SK-N-SH treated with all-trans-retinoic acid at 6 μM for 48 hours (cell line): ENCODE results near the gene VMAC.

ENCODE experiments used
- ATAC-seq: fragments of 200-7000 bp; cut with Tn5 transposase; 3 replicates; pipeline ENCODE4 v1.9.1; 2020; ENCODE audit warnings: mild to moderate bottlenecking, moderate library complexity
- ARNTL ChIP-seq: fragments of 450-650 bp; formaldehyde crosslinking; IDR thresholded peaks from 2 replicates; pipeline ENCODE4 v1.5.0; 2020; ENCODE audit warnings: low read depth, mild to moderate bottlenecking, moderate library complexity, borderline replicate concordance
- BACH2 ChIP-seq: fragments of 250-450 bp; sonication (Bioruptor Pico); IDR thresholded peaks from 2 replicates; pipeline ENCODE4 v1.9.0; 2021; ENCODE audit warnings: mild to moderate bottlenecking, borderline replicate concordance
- CSDC2 ChIP-seq: fragments of 250-450 bp; sonication (Bioruptor Pico); IDR thresholded peaks from 2 replicates; pipeline ENCODE4 v1.5.0; 2020; ENCODE audit warnings: mild to moderate bottlenecking, moderate library complexity
- ESRRG ChIP-seq: fragments of 250-450 bp; sonication (Bioruptor Pico); IDR thresholded peaks from 2 replicates; pipeline ENCODE4 v1.6.1; 2021; ENCODE audit warnings: mild to moderate bottlenecking
- GLIS3 ChIP-seq: fragments of 250-450 bp; sonication (Bioruptor Pico); IDR thresholded peaks from 2 replicates; pipeline ENCODE4 v1.5.0; 2020; ENCODE audit warnings: mild to moderate bottlenecking, moderate library complexity
- ISL1 ChIP-seq: fragments of 250-450 bp; sonication (Bioruptor Pico); IDR thresholded peaks from 2 replicates; pipeline ENCODE4 v2.1.2; 2022; ENCODE audit warnings: mild to moderate bottlenecking, moderate library complexity
- OSR1 ChIP-seq: fragments of 250-450 bp; sonication (Bioruptor Pico); IDR thresholded peaks from 2 replicates; pipeline ENCODE4 v1.8.0; 2022; ENCODE audit warnings: moderate library complexity, mild to moderate bottlenecking, inconsistent platforms
- PPARA ChIP-seq: fragments of 250-450 bp; sonication (Bioruptor Pico); IDR thresholded peaks from 2 replicates; pipeline ENCODE4 v1.5.0; 2020; ENCODE audit warnings: mild to moderate bottlenecking, borderline replicate concordance
- SNAI2 ChIP-seq: fragments of 250-450 bp; sonication (Bioruptor Pico); IDR thresholded peaks from 2 replicates; pipeline ENCODE4 v1.5.0; 2020; ENCODE audit warnings: mild to moderate bottlenecking, moderate library complexity
- TCF4 ChIP-seq: fragments of 250-450 bp; sonication (Bioruptor Pico); IDR thresholded peaks from 2 replicates; pipeline ENCODE4 v1.8.0; 2021; ENCODE audit warnings: mild to moderate bottlenecking, moderate library complexity, borderline replicate concordance
- TOX ChIP-seq: fragments of 250-450 bp; sonication (Bioruptor Pico); IDR thresholded peaks from 2 replicates; pipeline ENCODE4 v1.8.0; 2021; ENCODE audit warnings: mild to moderate bottlenecking, moderate library complexity, borderline replicate concordance
- TSHZ2 ChIP-seq: fragments of 250-450 bp; sonication (Bioruptor Pico); IDR thresholded peaks from 2 replicates; pipeline ENCODE4 v1.5.0; 2020; ENCODE audit warnings: mild to moderate bottlenecking, moderate library complexity
- ZC3H10 ChIP-seq: fragments of 250-450 bp; sonication (Bioruptor Pico); IDR thresholded peaks from 2 replicates; pipeline ENCODE4 v1.5.1; 2021; ENCODE audit warnings: mild to moderate bottlenecking, moderate library complexity
- ZFP3 ChIP-seq: fragments of 250-450 bp; sonication (Bioruptor Pico); IDR thresholded peaks from 2 replicates; pipeline ENCODE4 v1.5.0; 2020; ENCODE audit warnings: mild to moderate bottlenecking, moderate library complexity
- ZFP30 ChIP-seq: fragments of 450-650 bp; formaldehyde crosslinking; IDR thresholded peaks from 2 replicates; pipeline ENCODE4 v1.5.0; 2022; ENCODE audit warnings: mild to moderate bottlenecking, moderate library complexity
- ZNF565 ChIP-seq: fragments of 450-650 bp; formaldehyde crosslinking; conservative IDR thresholded peaks from 2 replicates; pipeline ENCODE4 v1.5.0; 2020; ENCODE audit warnings: low read depth, mild to moderate bottlenecking, moderate library complexity
- ZNF70 ChIP-seq: fragments of 450-650 bp; formaldehyde crosslinking; IDR thresholded peaks from 2 replicates; pipeline ENCODE4 v1.5.0; 2020; ENCODE audit warnings: mild to moderate bottlenecking, moderate library complexity
- ZNF8 ChIP-seq: fragments of 450-650 bp; formaldehyde crosslinking; IDR thresholded peaks from 2 replicates; pipeline ENCODE4 v1.5.0; 2020; ENCODE audit warnings: mild to moderate bottlenecking, moderate library complexity
- TF ChIP-seq, protein P1 (sequence below): fragments of 250-450 bp; sonication (Bioruptor Pico); IDR thresholded peaks from 2 replicates; pipeline ENCODE4 v1.8.0; 2020; ENCODE audit warnings: mild to moderate bottlenecking, moderate library complexity, borderline replicate concordance
- TF ChIP-seq, protein P2 (sequence below): fragments of 250-450 bp; sonication (Bioruptor Pico); IDR thresholded peaks from 2 replicates; pipeline ENCODE4 v1.8.0; 2021; ENCODE audit warnings: low read depth, mild to moderate bottlenecking, moderate library complexity, borderline replicate concordance
- TF ChIP-seq, protein P3 (sequence below): fragments of 250-450 bp; sonication (Bioruptor Pico); IDR thresholded peaks from 2 replicates; pipeline ENCODE4 v1.5.1; 2021; ENCODE audit warnings: mild to moderate bottlenecking, moderate library complexity

Gene VMAC

GRCh38 chr19:5891572-5891937, 13.1 kb upstream of the VMAC start:
- no peak for TF ChIP-seq ARNTL (CRISPR knock-in tag)
- TF ChIP-seq TOX (CRISPR knock-in tag), result no peak
- TF ChIP-seq ZFP30 (CRISPR knock-in tag), result no peak
- TF ChIP-seq PPARA (CRISPR knock-in tag), result no peak
- TF ChIP-seq, protein P1, sequence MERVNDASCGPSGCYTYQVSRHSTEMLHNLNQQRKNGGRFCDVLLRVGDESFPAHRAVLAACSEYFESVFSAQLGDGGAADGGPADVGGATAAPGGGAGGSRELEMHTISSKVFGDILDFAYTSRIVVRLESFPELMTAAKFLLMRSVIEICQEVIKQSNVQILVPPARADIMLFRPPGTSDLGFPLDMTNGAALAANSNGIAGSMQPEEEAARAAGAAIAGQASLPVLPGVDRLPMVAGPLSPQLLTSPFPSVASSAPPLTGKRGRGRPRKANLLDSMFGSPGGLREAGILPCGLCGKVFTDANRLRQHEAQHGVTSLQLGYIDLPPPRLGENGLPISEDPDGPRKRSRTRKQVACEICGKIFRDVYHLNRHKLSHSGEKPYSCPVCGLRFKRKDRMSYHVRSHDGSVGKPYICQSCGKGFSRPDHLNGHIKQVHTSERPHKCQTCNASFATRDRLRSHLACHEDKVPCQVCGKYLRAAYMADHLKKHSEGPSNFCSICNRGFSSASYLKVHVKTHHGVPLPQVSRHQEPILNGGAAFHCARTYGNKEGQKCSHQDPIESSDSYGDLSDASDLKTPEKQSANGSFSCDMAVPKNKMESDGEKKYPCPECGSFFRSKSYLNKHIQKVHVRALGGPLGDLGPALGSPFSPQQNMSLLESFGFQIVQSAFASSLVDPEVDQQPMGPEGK (CRISPR knock-in tag), result no peak
- TF ChIP-seq TSHZ2 (CRISPR knock-in tag), result no peak
- TF ChIP-seq ZFP3 (CRISPR knock-in tag), result no peak
- TF ChIP-seq ZNF70 (CRISPR knock-in tag), result no peak
- TF ChIP-seq, protein P2, sequence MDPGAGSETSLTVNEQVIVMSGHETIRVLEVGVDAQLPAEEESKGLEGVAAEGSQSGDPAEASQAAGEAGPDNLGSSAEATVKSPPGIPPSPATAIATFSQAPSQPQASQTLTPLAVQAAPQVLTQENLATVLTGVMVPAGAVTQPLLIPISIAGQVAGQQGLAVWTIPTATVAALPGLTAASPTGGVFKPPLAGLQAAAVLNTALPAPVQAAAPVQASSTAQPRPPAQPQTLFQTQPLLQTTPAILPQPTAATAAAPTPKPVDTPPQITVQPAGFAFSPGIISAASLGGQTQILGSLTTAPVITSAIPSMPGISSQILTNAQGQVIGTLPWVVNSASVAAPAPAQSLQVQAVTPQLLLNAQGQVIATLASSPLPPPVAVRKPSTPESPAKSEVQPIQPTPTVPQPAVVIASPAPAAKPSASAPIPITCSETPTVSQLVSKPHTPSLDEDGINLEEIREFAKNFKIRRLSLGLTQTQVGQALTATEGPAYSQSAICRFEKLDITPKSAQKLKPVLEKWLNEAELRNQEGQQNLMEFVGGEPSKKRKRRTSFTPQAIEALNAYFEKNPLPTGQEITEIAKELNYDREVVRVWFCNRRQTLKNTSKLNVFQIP, result no peak
- TF ChIP-seq, protein P3, sequence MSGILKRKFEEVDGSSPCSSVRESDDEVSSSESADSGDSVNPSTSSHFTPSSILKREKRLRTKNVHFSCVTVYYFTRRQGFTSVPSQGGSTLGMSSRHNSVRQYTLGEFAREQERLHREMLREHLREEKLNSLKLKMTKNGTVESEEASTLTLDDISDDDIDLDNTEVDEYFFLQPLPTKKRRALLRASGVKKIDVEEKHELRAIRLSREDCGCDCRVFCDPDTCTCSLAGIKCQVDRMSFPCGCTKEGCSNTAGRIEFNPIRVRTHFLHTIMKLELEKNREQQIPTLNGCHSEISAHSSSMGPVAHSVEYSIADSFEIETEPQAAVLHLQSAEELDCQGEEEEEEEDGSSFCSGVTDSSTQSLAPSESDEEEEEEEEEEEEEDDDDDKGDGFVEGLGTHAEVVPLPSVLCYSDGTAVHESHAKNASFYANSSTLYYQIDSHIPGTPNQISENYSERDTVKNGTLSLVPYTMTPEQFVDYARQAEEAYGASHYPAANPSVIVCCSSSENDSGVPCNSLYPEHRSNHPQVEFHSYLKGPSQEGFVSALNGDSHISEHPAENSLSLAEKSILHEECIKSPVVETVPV (CRISPR knock-in tag), result no peak
- no peak for TF ChIP-seq ZNF8 (CRISPR knock-in tag)
- peak; percentile 6 for ATAC-seq

DNA sequence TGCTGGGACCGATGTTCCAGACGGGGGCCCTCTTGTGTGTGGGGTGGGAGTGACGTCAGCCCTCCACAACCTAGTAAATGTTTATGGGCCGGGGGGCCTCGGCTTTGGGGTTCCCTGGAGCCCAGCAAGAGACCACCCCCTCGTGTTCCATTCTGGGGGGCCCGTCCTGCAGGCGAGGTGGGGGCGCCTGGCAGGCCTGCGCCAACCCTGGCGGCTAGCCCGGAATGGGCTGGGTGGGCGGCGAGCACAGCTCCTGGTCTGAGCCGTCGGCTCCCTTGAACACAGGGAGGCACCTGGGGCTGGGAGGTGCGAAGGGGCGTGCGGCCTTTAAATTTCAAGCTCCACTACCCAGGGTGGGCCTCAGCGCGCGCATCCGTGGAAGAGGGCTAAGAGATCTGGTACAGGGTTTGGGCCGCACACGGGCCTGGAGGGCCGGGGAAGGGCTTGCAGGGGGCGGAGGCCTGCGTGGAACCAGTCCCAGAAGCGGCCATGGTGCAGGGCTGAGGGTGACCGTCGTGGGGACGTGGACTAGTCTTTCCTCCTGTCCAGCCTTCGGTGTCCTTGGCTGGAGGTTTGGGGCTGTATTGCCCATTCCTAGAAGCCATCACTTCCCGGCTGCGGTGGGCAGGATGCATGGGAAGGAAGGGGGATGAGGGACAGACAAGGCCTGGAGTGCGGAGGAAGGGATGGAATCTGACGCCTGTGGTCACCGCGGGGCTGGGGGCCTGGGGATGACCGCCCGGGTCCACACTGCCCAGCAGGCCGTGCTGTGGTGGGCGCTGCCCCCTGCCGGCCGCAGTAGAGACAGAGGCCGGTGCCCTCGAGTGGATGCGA, 12.5 kb upstream of the VMAC start:
- peak; percentile 75 for ATAC-seq
- TF ChIP-seq ZFP3 (CRISPR knock-in tag) (no peak), ZNF8 (CRISPR knock-in tag) (no peak), PPARA (CRISPR knock-in tag) (no peak), TOX (CRISPR knock-in tag) (no peak), SNAI2 (CRISPR knock-in tag) (no peak), ZNF565 (CRISPR knock-in tag) (no peak), CSDC2 (CRISPR knock-in tag) (no peak)
- TF ChIP-seq, protein P1 (CRISPR knock-in tag), result no peak
- TF ChIP-seq, protein P3 (CRISPR knock-in tag), result no peak

- ATAC-seq, result no peak
- TF ChIP-seq TCF4 (CRISPR knock-in tag), result no peak
- TF ChIP-seq, protein P3 (CRISPR knock-in tag), result no peak
- no peak for TF ChIP-seq GLIS3
- no peak for TF ChIP-seq ZC3H10
- no peak for TF ChIP-seq ZFP3 (CRISPR knock-in tag)
- TF ChIP-seq BACH2 (CRISPR knock-in tag), result no peak
- TF ChIP-seq OSR1, result no peak
- no peak for TF ChIP-seq ISL1 (CRISPR knock-in tag)
- no peak for TF ChIP-seq PPARA (CRISPR knock-in tag)
- no peak for TF ChIP-seq ZNF70 (CRISPR knock-in tag)
- TF ChIP-seq, protein P1 (CRISPR knock-in tag), result no peak
- no peak for TF ChIP-seq ESRRG
- TF ChIP-seq SNAI2 (CRISPR knock-in tag), result no peak
Measured at GRCh38 chr19:5892772-5893275, 11.8 kb upstream of the VMAC start.
